ENCODE data around the gene COG3. TPM values are rescaled to one million over a fixed set of nuclear protein-coding genes. Genes with fewer than 3 reads are reported as not detected.

Gene COG3
- total RNA-seq, 4 donors from 2014 or later = 27.1 to 36.0 (median 31.0) TPM

GRCh38 chr13:45479661-45480060, 14.9 kb downstream of the COG3 start:
- peaks cover 0 to 49% (median 2%) of the 10 kb centered on the region in 3 donors for H3K36me3 ChIP-seq
- H3K9me3 ChIP-seq = no peaks in the 10 kb centered on the region
- no peaks in the 10 kb centered on the region for H3K27me3 ChIP-seq
- TF ChIP-seq EP300 (IDR thresholded peaks at IDR 0.05) = no peak
- no peak for TF ChIP-seq POLR2A (IDR thresholded peaks at IDR 0.05)
- no peak for TF ChIP-seq CTCF (IDR thresholded peaks at IDR 0.05)
- DNase-seq (ENCODE audit: low spot score in 2 of 2) = no peak
- WGBS, 2 donors = 76 to 77% methylated on average over 2 of the region's 2 CpGs
- no peak overlapping the region for H3K27ac ChIP-seq
- H3K4me1 ChIP-seq = peaks cover 0 to 3% (median 0%) of the 10 kb centered on the region in 4 donors
- H3K4me3 ChIP-seq = no peak overlapping the region

- Histone ChIP-seq H3K36me3 (peaks cover 0 to 55% (median 2%) of the 10 kb centered on the region in 3 donors), H3K27me3 (no peaks in the 10 kb centered on the region), H3K9me3 (no peaks in the 10 kb centered on the region), H3K4me3 (no peak overlapping the region), H3K27ac (no peak overlapping the region), H3K4me1 (no peaks in the 10 kb centered on the region)
- TF ChIP-seq EP300 (IDR thresholded peaks at IDR 0.05) = no peak
- TF ChIP-seq CTCF (IDR thresholded peaks at IDR 0.05) = no peak
- no peak for TF ChIP-seq POLR2A (IDR thresholded peaks at IDR 0.05)
- DNase-seq (ENCODE audit: low spot score in 2 of 2) = no peak
- WGBS, 2 donors = 81 to 82% methylated on average over 1 of the region's 1 CpG
These were observed 16.9 kb downstream of the COG3 start for GRCh38 chr13:45481688-45482087.

GRCh38 chr13:45482571-45483173, 17.9 kb downstream of the COG3 start:
- Histone ChIP-seq H3K36me3 (peaks cover 0 to 61% (median 2%) of the 10 kb centered on the region in 3 donors), H3K27me3 (no peaks in the 10 kb centered on the region), H3K27ac (no peak overlapping the region), H3K4me3 (no peak overlapping the region), H3K4me1 (no peaks in the 10 kb centered on the region), H3K9me3 (no peaks in the 10 kb centered on the region)
- 59 to 68% methylated on average over 3 of the region's 3 CpGs for WGBS, 2 donors
- no peak for DNase-seq (ENCODE audit: low spot score in 2 of 2)
- no peak for TF ChIP-seq POLR2A (IDR thresholded peaks at IDR 0.05)

GRCh38 chr13:45487604-45488003, 22.9 kb downstream of the COG3 start:
- Histone ChIP-seq H3K36me3 (peaks cover 0 to 58% (median 0%) of the 10 kb centered on the region in 3 donors), H3K9me3 (no peaks in the 10 kb centered on the region), H3K27me3 (no peaks in the 10 kb centered on the region), H3K4me1 (no peaks in the 10 kb centered on the region), H3K27ac (no peak overlapping the region), H3K4me3 (no peak overlapping the region)
- 90 to 95% methylated on average over 1 of the region's 1 CpG for WGBS, 2 donors
- TF ChIP-seq CTCF (IDR thresholded peaks at IDR 0.05) = no peak
- no peak for TF ChIP-seq POLR2A (IDR thresholded peaks at IDR 0.05)
- no peak for TF ChIP-seq EP300 (IDR thresholded peaks at IDR 0.05)
- DNase-seq (ENCODE audit: low spot score in 2 of 2) = no peak

- WGBS, 2 donors = 79 to 93% methylated on average over 1 of the region's 1 CpG
- Histone ChIP-seq H3K27me3 (no peaks in the 10 kb centered on the region), H3K9me3 (no peaks in the 10 kb centered on the region), H3K36me3 (peaks cover 0 to 61% (median 0%) of the 10 kb centered on the region in 3 donors), H3K27ac (no peak overlapping the region), H3K4me1 (no peaks in the 10 kb centered on the region), H3K4me3 (no peak overlapping the region)
- no peak for TF ChIP-seq EP300 (IDR thresholded peaks at IDR 0.05)
- TF ChIP-seq POLR2A (IDR thresholded peaks at IDR 0.05) = no peak
- no peak for TF ChIP-seq CTCF (IDR thresholded peaks at IDR 0.05)
- no peak for DNase-seq (ENCODE audit: low spot score in 2 of 2)
These were observed 25.3 kb downstream of the COG3 start for GRCh38 chr13:45490068-45490467.
